Mucosa of stomach (tissue), 1 donor: ENCODE results near the gene CAGE1.

ENCODE experiments used
- H3K27me3 ChIP-seq: one replicate; pipeline ENCODE4 v1.7.0; 2013; ENCODE audit warnings: mild to moderate bottlenecking, low read length; ENCODE audit not compliant: control insufficient read depth, insufficient read depth
- H3K36me3 ChIP-seq: one replicate; pipeline ENCODE4 v1.7.0; 2013; ENCODE audit warnings: low read length; ENCODE audit not compliant: control insufficient read depth, insufficient read depth
- H3K4me1 ChIP-seq: one replicate; pipeline ENCODE4 v1.7.0; 2013; ENCODE audit warnings: mild to moderate bottlenecking, low read length; ENCODE audit not compliant: control insufficient read depth, insufficient read depth
- H3K4me3 ChIP-seq: one replicate; pipeline ENCODE4 v1.7.0; 2013; ENCODE audit warnings: low read length
- H3K9ac ChIP-seq: one replicate; pipeline ENCODE4 v1.7.0; 2013; ENCODE audit warnings: mild to moderate bottlenecking, low read length, moderate library complexity
- H3K9me3 ChIP-seq: one replicate; pipeline ENCODE4 v1.7.0; 2013; ENCODE audit warnings: mild to moderate bottlenecking, low read length, moderate library complexity; ENCODE audit not compliant: control insufficient read depth
- donor health status: Pancreatic carcinoma.

Gene CAGE1

GRCh38 chr6:7424058-7424457 lies 34.5 kb upstream of the CAGE1 start:
- no peaks in the 10 kb centered on the region for H3K36me3 ChIP-seq
- H3K4me1 ChIP-seq, result peaks cover 6% of the 10 kb centered on the region
- H3K27me3 ChIP-seq, result no peaks in the 10 kb centered on the region
- no peaks in the 10 kb centered on the region for H3K9me3 ChIP-seq
- H3K4me3 ChIP-seq, result no peak overlapping the region
- H3K9ac ChIP-seq, result no peak overlapping the region

GRCh38 chr6:7421066-7421465 lies 31.5 kb upstream of the CAGE1 start:
- no peak overlapping the region for H3K9ac ChIP-seq
- no peak overlapping the region for H3K4me3 ChIP-seq
- H3K4me1 ChIP-seq, result peaks cover 8% of the 10 kb centered on the region
- no peaks in the 10 kb centered on the region for H3K9me3 ChIP-seq
- no peaks in the 10 kb centered on the region for H3K36me3 ChIP-seq
- no peaks in the 10 kb centered on the region for H3K27me3 ChIP-seq

GRCh38 chr6:7419065-7419464 lies 29.5 kb upstream of the CAGE1 start:
- peaks cover 8% of the 10 kb centered on the region for H3K4me1 ChIP-seq
- no peak overlapping the region for H3K4me3 ChIP-seq
- no peaks in the 10 kb centered on the region for H3K27me3 ChIP-seq
- H3K9me3 ChIP-seq, result no peaks in the 10 kb centered on the region
- peaks cover 11% of the 10 kb centered on the region for H3K36me3 ChIP-seq
- no peak overlapping the region for H3K9ac ChIP-seq

GRCh38 chr6:7418238-7418905 lies 28.8 kb upstream of the CAGE1 start:
- peaks cover 15% of the 10 kb centered on the region for H3K36me3 ChIP-seq
- no peaks in the 10 kb centered on the region for H3K27me3 ChIP-seq
- no peak overlapping the region for H3K4me3 ChIP-seq
- peaks cover 8% of the 10 kb centered on the region for H3K4me1 ChIP-seq
- H3K9me3 ChIP-seq, result no peaks in the 10 kb centered on the region
- no peak overlapping the region for H3K9ac ChIP-seq

GRCh38 chr6:7417684-7418083 lies 28.1 kb upstream of the CAGE1 start:
- peaks cover 15% of the 10 kb centered on the region for H3K36me3 ChIP-seq
- H3K4me1 ChIP-seq, result peaks cover 8% of the 10 kb centered on the region
- H3K9me3 ChIP-seq, result no peaks in the 10 kb centered on the region
- no peak overlapping the region for H3K9ac ChIP-seq
- no peak overlapping the region for H3K4me3 ChIP-seq
- no peaks in the 10 kb centered on the region for H3K27me3 ChIP-seq

GRCh38 chr6:7414811-7415210 lies 25.3 kb upstream of the CAGE1 start:
- Histone ChIP-seq H3K27me3 (no peaks in the 10 kb centered on the region), H3K36me3 (peaks cover 15% of the 10 kb centered on the region), H3K9me3 (no peaks in the 10 kb centered on the region), H3K4me3 (no peak overlapping the region), H3K4me1 (peaks cover 8% of the 10 kb centered on the region), H3K9ac (no peak overlapping the region)

- H3K9ac ChIP-seq, result no peak overlapping the region
- H3K9me3 ChIP-seq, result no peaks in the 10 kb centered on the region
- no peak overlapping the region for H3K4me3 ChIP-seq
- no peaks in the 10 kb centered on the region for H3K4me1 ChIP-seq
- H3K36me3 ChIP-seq, result peaks cover 15% of the 10 kb centered on the region
- H3K27me3 ChIP-seq, result no peaks in the 10 kb centered on the region
These were observed 23.7 kb upstream of the CAGE1 start for GRCh38 chr6:7413151-7413823.

GRCh38 chr6:7411328-7411727 lies 21.8 kb upstream of the CAGE1 start:
- Histone ChIP-seq H3K9ac (no peak overlapping the region), H3K4me3 (no peak overlapping the region), H3K4me1 (no peaks in the 10 kb centered on the region), H3K27me3 (no peaks in the 10 kb centered on the region), H3K36me3 (peaks cover 15% of the 10 kb centered on the region), H3K9me3 (no peaks in the 10 kb centered on the region)

GRCh38 chr6:7410851-7411250 lies 21.3 kb upstream of the CAGE1 start:
- Histone ChIP-seq H3K9ac (no peak overlapping the region), H3K4me3 (no peak overlapping the region), H3K36me3 (peaks cover 15% of the 10 kb centered on the region), H3K4me1 (no peaks in the 10 kb centered on the region), H3K9me3 (no peaks in the 10 kb centered on the region), H3K27me3 (no peaks in the 10 kb centered on the region)

GRCh38 chr6:7409740-7410139 lies 20.2 kb upstream of the CAGE1 start:
- H3K4me3 ChIP-seq, result no peak overlapping the region
- no peaks in the 10 kb centered on the region for H3K27me3 ChIP-seq
- no peaks in the 10 kb centered on the region for H3K9me3 ChIP-seq
- no peaks in the 10 kb centered on the region for H3K4me1 ChIP-seq
- H3K36me3 ChIP-seq, result peaks cover 11% of the 10 kb centered on the region
- H3K9ac ChIP-seq, result no peak overlapping the region

- peaks cover 5% of the 10 kb centered on the region for H3K36me3 ChIP-seq
- H3K4me3 ChIP-seq, result no peak overlapping the region
These were observed 17.2 kb upstream of the CAGE1 start for GRCh38 chr6:7406743-7407142.

GRCh38 chr6:7404546-7404945 lies 15.0 kb upstream of the CAGE1 start:
- H3K36me3 ChIP-seq, result peaks cover 5% of the 10 kb centered on the region
- H3K27me3 ChIP-seq, result no peaks in the 10 kb centered on the region
- no peaks in the 10 kb centered on the region for H3K4me1 ChIP-seq
- H3K9ac ChIP-seq, result no peak overlapping the region
- no peak overlapping the region for H3K4me3 ChIP-seq
- no peaks in the 10 kb centered on the region for H3K9me3 ChIP-seq

More at GRCh38 chr6:7406743-7407142, 17.2 kb upstream of the CAGE1 start:
- H3K4me1 ChIP-seq, result no peaks in the 10 kb centered on the region
- H3K9me3 ChIP-seq, result no peaks in the 10 kb centered on the region
- no peaks in the 10 kb centered on the region for H3K27me3 ChIP-seq
- no peak overlapping the region for H3K9ac ChIP-seq
